ENCODE measurements around the gene PAX8.
A peak's percentile ranks its signal among the peaks of the same experiment; 100 is the strongest.

PAX8 gene

GRCh38 chr2:113202305-113203216 lies 76.2 kb downstream of the PAX8 start:
- TF ChIP-seq MAX (IDR thresholded peaks at IDR 0.05) (peak; percentile 91), ZBTB7A (IDR thresholded peaks at IDR 0.05; ENCODE audit: low read depth) (peak; percentile 95), CEBPB (IDR thresholded peaks at IDR 0.05) (peak; percentile 61; the same call in 1 of the 2 replicates), REST (IDR thresholded peaks at IDR 0.05; ENCODE audit: low read depth) (no peak), EP300 (IDR thresholded peaks at IDR 0.05; ENCODE audit: borderline replicate concordance) (peak; percentile 99), NFIC (IDR thresholded peaks at IDR 0.05) (peak; percentile 100), TCF12 (IDR thresholded peaks at IDR 0.05; ENCODE audit: low read depth) (peak; percentile 99), CREB1 (IDR thresholded peaks at IDR 0.05; ENCODE audit: low read depth) (no peak), EGR1 (IDR thresholded peaks at IDR 0.05) (no peak), RAD21 (IDR thresholded peaks at IDR 0.05; ENCODE audit: low read depth) (peak; percentile 17; the same call in 1 of the 2 replicates), TEAD4 (IDR thresholded peaks at IDR 0.05) (peak; percentile 85), FOXM1 (IDR thresholded peaks at IDR 0.05; ENCODE audit: borderline replicate concordance, low read depth) (peak; percentile 91), USF1 (IDR thresholded peaks at IDR 0.05) (peak; percentile 55), TAF1 (IDR thresholded peaks at IDR 0.05; ENCODE audit: low read depth) (no peak), YY1 (IDR thresholded peaks at IDR 0.05; ENCODE audit: low read depth) (peak; percentile 85)

GRCh38 chr2:113201496-113202304 lies 77.0 kb downstream of the PAX8 start:
- TF ChIP-seq REST (IDR thresholded peaks at IDR 0.05; ENCODE audit: low read depth) (no peak), MAX (IDR thresholded peaks at IDR 0.05) (no peak), FOXM1 (IDR thresholded peaks at IDR 0.05; ENCODE audit: borderline replicate concordance, low read depth) (no peak), CREB1 (IDR thresholded peaks at IDR 0.05; ENCODE audit: low read depth) (no peak), NFIC (IDR thresholded peaks at IDR 0.05) (no peak), EP300 (IDR thresholded peaks at IDR 0.05; ENCODE audit: borderline replicate concordance) (no peak), TAF1 (IDR thresholded peaks at IDR 0.05; ENCODE audit: low read depth) (no peak), ZBTB7A (IDR thresholded peaks at IDR 0.05; ENCODE audit: low read depth) (no peak), YY1 (IDR thresholded peaks at IDR 0.05; ENCODE audit: low read depth) (no peak)

- TF ChIP-seq EP300 (IDR thresholded peaks at IDR 0.05; ENCODE audit: borderline replicate concordance) = no peak
- TF ChIP-seq CEBPB (IDR thresholded peaks at IDR 0.05) = no peak
- TF ChIP-seq NFIC (IDR thresholded peaks at IDR 0.05) = no peak
- no peak for TF ChIP-seq TEAD4 (IDR thresholded peaks at IDR 0.05)
- no peak for TF ChIP-seq CREB1 (IDR thresholded peaks at IDR 0.05; ENCODE audit: low read depth)
- no peak for TF ChIP-seq EGR1 (IDR thresholded peaks at IDR 0.05)
- TF ChIP-seq MAX (IDR thresholded peaks at IDR 0.05) = no peak
- no peak for TF ChIP-seq TCF12 (IDR thresholded peaks at IDR 0.05; ENCODE audit: low read depth)
- TF ChIP-seq FOXM1 (IDR thresholded peaks at IDR 0.05; ENCODE audit: borderline replicate concordance, low read depth) = no peak
- TF ChIP-seq ZBTB7A (IDR thresholded peaks at IDR 0.05; ENCODE audit: low read depth) = no peak
- TF ChIP-seq YY1 (IDR thresholded peaks at IDR 0.05; ENCODE audit: low read depth) = no peak
- TF ChIP-seq TAF1 (IDR thresholded peaks at IDR 0.05; ENCODE audit: low read depth) = no peak
- no peak for TF ChIP-seq RAD21 (IDR thresholded peaks at IDR 0.05; ENCODE audit: low read depth)
- TF ChIP-seq USF1 (IDR thresholded peaks at IDR 0.05) = no peak
- no peak for TF ChIP-seq REST (IDR thresholded peaks at IDR 0.05; ENCODE audit: low read depth)
These were observed 77.8 kb downstream of the PAX8 start for GRCh38 chr2:113200736-113201490.
